ENCODE measurements around the gene TICAM2.

Gene TICAM2

DNA sequence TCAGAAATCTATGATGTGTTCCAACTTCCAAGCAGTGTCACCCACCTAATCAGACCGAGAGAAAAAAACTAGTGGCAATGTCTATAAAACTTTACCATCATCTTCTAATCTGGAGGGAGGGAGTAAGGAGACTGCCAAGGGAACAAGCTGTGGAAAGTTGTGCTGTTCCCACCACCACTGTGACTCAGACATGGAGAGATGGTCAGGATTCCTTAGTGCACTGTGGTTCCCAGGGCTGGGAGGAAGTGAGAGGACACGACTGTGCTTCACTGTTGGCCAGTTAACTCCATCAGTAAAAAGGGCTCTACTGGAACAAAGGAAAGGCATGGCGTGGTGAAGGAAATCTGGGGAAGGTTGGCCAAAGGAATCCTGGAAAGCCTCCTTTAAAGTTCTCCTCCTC, 18.8 kb downstream of the TICAM2 start:
- H3K27me3 ChIP-seq (ENCODE audit: low read depth, low read length), result no peaks in the 10 kb centered on the region
- no peak overlapping the region for H3K4me3 ChIP-seq (ENCODE audit: low read depth in 1 of 2, low read length in 2 of 2)
- peaks cover 0 to 4% of the 10 kb centered on the region in 2 donors for H3K4me1 ChIP-seq (ENCODE audit: control insufficient read depth in 1 of 2, insufficient read depth in 2 of 2, low read length in 2 of 2)
- no peak overlapping the region for H3K27ac ChIP-seq (ENCODE audit: low read length)
- no peaks in the 10 kb centered on the region for H3K36me3 ChIP-seq (ENCODE audit: control insufficient read depth in 1 of 2, insufficient read depth in 2 of 2, low read length in 2 of 2)
- H3K9me3 ChIP-seq (ENCODE audit: control insufficient read depth in 1 of 2, low read length in 2 of 2), result no peaks in the 10 kb centered on the region

DNA sequence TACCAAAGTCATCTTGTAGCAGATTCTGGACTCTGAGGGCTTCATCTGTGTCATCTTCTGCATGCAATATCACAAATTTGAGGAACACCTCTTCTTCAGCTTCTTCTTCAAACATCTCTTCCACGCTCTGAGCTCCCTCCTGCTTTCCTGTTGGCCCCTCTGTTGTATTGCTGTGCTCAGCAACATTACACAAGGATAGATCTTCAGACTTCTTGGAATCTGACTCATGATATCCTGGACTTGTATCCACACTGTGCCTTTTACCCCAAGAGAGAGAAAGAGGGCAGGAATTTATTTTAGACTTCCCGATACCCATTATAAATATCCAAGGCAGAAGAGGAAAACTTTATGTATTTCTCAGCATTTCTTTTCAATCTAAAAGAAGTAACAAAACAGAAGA, 21.3 kb downstream of the TICAM2 start:
- Histone ChIP-seq H3K9me3 (ENCODE audit: control insufficient read depth in 1 of 2, low read length in 2 of 2) (no peaks in the 10 kb centered on the region), H3K27me3 (ENCODE audit: low read depth, low read length) (no peaks in the 10 kb centered on the region), H3K4me1 (ENCODE audit: control insufficient read depth in 1 of 2, insufficient read depth in 2 of 2, low read length in 2 of 2) (no peaks in the 10 kb centered on the region), H3K4me3 (ENCODE audit: low read depth in 1 of 2, low read length in 2 of 2) (no peak overlapping the region), H3K36me3 (ENCODE audit: control insufficient read depth in 1 of 2, insufficient read depth in 2 of 2, low read length in 2 of 2) (peaks cover 0 to 4% of the 10 kb centered on the region in 2 donors), H3K27ac (ENCODE audit: low read length) (no peak overlapping the region)

DNA sequence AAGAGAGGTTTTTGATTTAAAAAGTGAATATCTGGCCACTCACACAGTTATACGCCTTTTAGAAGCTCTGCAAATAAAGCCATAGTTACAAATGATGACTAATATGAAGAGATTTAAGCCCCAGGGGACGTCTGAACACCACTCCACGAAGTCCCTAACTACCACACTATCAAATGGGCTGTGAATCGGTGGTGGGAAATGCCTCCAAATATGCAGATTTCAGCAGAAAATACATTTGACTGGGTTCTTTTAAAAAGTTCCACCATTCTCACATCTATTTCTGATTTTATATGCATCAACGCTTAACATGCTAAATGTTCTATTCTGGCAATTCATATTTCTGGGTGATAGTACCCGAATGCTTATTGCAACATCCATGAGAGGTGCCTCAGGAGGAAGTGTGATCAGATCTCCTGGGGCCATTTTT, 22.5 kb downstream of the TICAM2 start:
- no peaks in the 10 kb centered on the region for H3K4me1 ChIP-seq (ENCODE audit: control insufficient read depth in 1 of 2, insufficient read depth in 2 of 2, low read length in 2 of 2)
- H3K27me3 ChIP-seq (ENCODE audit: low read depth, low read length), result no peaks in the 10 kb centered on the region
- H3K9me3 ChIP-seq (ENCODE audit: control insufficient read depth in 1 of 2, low read length in 2 of 2), result no peaks in the 10 kb centered on the region
- no peak overlapping the region for H3K27ac ChIP-seq (ENCODE audit: low read length)
- no peak overlapping the region for H3K4me3 ChIP-seq (ENCODE audit: low read depth in 1 of 2, low read length in 2 of 2)
- H3K36me3 ChIP-seq (ENCODE audit: control insufficient read depth in 1 of 2, insufficient read depth in 2 of 2, low read length in 2 of 2), result peaks cover 0 to 4% of the 10 kb centered on the region in 2 donors

DNA sequence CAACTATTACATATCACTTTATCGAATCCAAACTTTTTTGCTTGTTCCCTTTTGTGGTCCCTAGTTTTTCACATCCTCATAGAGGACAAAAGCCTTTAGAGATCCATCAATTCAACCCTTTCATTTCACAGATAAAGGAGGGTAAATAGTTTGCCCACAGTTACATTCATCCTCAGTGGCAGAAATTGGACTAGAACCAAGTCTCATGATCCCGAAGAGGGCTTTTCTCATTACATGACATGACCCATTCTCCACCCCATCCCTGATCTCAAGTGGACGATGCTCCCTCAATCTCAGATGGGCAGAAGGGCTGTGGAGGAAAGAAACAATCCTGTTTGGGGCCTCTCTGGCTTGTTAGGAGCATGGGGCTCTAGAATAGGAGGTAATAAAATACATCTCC, 23.1 kb downstream of the TICAM2 start:
- H3K27me3 ChIP-seq (ENCODE audit: low read depth, low read length), result no peaks in the 10 kb centered on the region
- H3K27ac ChIP-seq (ENCODE audit: low read length), result no peak overlapping the region
- H3K36me3 ChIP-seq (ENCODE audit: control insufficient read depth in 1 of 2, insufficient read depth in 2 of 2, low read length in 2 of 2), result peaks cover 0 to 4% of the 10 kb centered on the region in 2 donors
- no peaks in the 10 kb centered on the region for H3K4me1 ChIP-seq (ENCODE audit: control insufficient read depth in 1 of 2, insufficient read depth in 2 of 2, low read length in 2 of 2)
- no peak overlapping the region for H3K4me3 ChIP-seq (ENCODE audit: low read depth in 1 of 2, low read length in 2 of 2)
- no peaks in the 10 kb centered on the region for H3K9me3 ChIP-seq (ENCODE audit: control insufficient read depth in 1 of 2, low read length in 2 of 2)

- H3K27ac ChIP-seq (ENCODE audit: low read length), result no peak overlapping the region
- no peaks in the 10 kb centered on the region for H3K4me1 ChIP-seq (ENCODE audit: control insufficient read depth in 1 of 2, insufficient read depth in 2 of 2, low read length in 2 of 2)
- H3K36me3 ChIP-seq (ENCODE audit: control insufficient read depth in 1 of 2, insufficient read depth in 2 of 2, low read length in 2 of 2), result peaks cover 0 to 4% of the 10 kb centered on the region in 2 donors
Measured at GRCh38 chr5:115578657-115579056, 23.6 kb downstream of the TICAM2 start.

GRCh38 chr5:115577741-115578140, 24.5 kb downstream of the TICAM2 start:
- Histone ChIP-seq H3K9me3 (ENCODE audit: control insufficient read depth in 1 of 2, low read length in 2 of 2) (no peaks in the 10 kb centered on the region), H3K27ac (ENCODE audit: low read length) (no peak overlapping the region), H3K36me3 (ENCODE audit: control insufficient read depth in 1 of 2, insufficient read depth in 2 of 2, low read length in 2 of 2) (peaks cover 0 to 4% of the 10 kb centered on the region in 2 donors)

More at GRCh38 chr5:115578657-115579056, 23.6 kb downstream of the TICAM2 start:
- Histone ChIP-seq H3K4me3 (ENCODE audit: low read depth in 1 of 2, low read length in 2 of 2) (no peak overlapping the region), H3K27me3 (ENCODE audit: low read depth, low read length) (no peaks in the 10 kb centered on the region), H3K9me3 (ENCODE audit: control insufficient read depth in 1 of 2, low read length in 2 of 2) (no peaks in the 10 kb centered on the region)

DNA sequence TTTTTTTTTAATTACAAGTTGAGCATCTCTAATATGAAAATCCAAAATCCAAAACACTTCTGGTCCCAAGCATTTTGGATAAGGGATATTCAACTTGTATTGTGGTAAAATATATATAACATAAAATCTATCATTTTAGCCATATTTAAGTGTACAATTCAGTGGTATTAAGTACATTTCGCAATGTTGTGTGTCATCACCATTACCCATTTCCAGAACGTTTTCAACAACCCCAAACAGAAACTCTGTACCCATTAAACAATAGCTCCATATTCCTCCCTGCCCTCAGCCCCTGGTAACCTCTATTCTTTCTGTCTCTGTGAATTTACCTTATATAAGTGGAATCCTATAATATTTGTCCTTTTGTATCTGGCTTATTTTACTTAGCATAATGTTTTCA, 24.9 kb downstream of the TICAM2 start:
- H3K27ac ChIP-seq (ENCODE audit: low read length), result no peak overlapping the region
- no peaks in the 10 kb centered on the region for H3K9me3 ChIP-seq (ENCODE audit: control insufficient read depth in 1 of 2, low read length in 2 of 2)
- no peaks in the 10 kb centered on the region for H3K4me1 ChIP-seq (ENCODE audit: control insufficient read depth in 1 of 2, insufficient read depth in 2 of 2, low read length in 2 of 2)
- no peaks in the 10 kb centered on the region for H3K27me3 ChIP-seq (ENCODE audit: low read depth, low read length)
- peaks cover 0 to 4% of the 10 kb centered on the region in 2 donors for H3K36me3 ChIP-seq (ENCODE audit: control insufficient read depth in 1 of 2, insufficient read depth in 2 of 2, low read length in 2 of 2)
- H3K4me3 ChIP-seq (ENCODE audit: low read depth in 1 of 2, low read length in 2 of 2), result no peak overlapping the region

More at GRCh38 chr5:115577741-115578140, 24.5 kb downstream of the TICAM2 start:
- Histone ChIP-seq H3K27me3 (ENCODE audit: low read depth, low read length) (no peaks in the 10 kb centered on the region), H3K4me3 (ENCODE audit: low read depth in 1 of 2, low read length in 2 of 2) (no peak overlapping the region), H3K4me1 (ENCODE audit: control insufficient read depth in 1 of 2, insufficient read depth in 2 of 2, low read length in 2 of 2) (no peaks in the 10 kb centered on the region)

DNA sequence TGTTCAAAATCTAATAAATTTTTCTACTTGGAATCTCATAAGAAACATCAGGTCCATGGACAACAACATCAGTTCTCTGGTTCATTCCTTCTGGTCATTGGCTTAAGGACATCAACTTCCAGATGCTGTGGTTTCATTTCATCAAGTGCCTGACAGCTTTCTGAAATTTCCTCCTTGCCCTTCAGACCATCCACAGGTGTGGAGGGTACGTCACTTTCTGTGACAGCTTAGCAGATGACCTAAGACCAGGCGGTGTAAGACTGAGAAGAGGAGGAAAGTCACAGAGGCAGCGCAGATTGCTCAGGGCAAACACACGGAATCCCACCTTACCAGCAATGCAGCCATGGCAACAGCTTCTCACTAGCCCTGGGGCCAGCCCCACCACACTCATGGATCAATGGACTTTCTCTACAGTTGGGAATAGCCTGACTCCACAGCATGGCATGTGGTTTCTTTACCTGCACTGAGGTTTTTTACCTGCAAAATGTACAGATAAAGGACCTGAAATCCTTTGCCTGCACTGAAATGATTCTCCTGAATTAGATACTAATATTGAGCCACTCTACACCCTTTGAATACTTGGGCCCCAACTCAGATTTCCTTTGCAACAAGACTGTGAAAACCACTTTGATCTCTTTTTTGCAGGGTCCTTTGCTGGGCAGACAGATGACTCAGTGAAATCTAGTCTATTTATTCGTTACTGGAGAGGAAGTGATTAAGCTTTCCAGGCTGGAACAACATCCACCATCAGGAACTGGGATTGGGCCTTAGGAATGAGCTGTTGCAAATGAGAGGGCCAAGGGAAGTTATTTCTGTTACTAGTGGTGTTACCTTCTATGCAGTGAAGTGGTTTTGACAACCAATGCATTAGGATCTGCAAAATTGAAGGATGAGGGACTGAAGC, 26.9 kb downstream of the TICAM2 start:
- Histone ChIP-seq H3K9me3 (ENCODE audit: control insufficient read depth in 1 of 2, low read length in 2 of 2) (no peaks in the 10 kb centered on the region), H3K4me3 (ENCODE audit: low read depth in 1 of 2, low read length in 2 of 2) (no peak overlapping the region), H3K27me3 (ENCODE audit: low read depth, low read length) (no peaks in the 10 kb centered on the region), H3K36me3 (ENCODE audit: control insufficient read depth in 1 of 2, insufficient read depth in 2 of 2, low read length in 2 of 2) (peaks cover 0 to 4% of the 10 kb centered on the region in 2 donors), H3K27ac (ENCODE audit: low read length) (no peak overlapping the region), H3K4me1 (ENCODE audit: control insufficient read depth in 1 of 2, insufficient read depth in 2 of 2, low read length in 2 of 2) (no peaks in the 10 kb centered on the region)

- Histone ChIP-seq H3K9me3 (ENCODE audit: control insufficient read depth in 1 of 2, low read length in 2 of 2) (no peaks in the 10 kb centered on the region), H3K4me1 (ENCODE audit: control insufficient read depth in 1 of 2, insufficient read depth in 2 of 2, low read length in 2 of 2) (no peaks in the 10 kb centered on the region), H3K36me3 (ENCODE audit: control insufficient read depth in 1 of 2, insufficient read depth in 2 of 2, low read length in 2 of 2) (peaks cover 0 to 4% of the 10 kb centered on the region in 2 donors), H3K4me3 (ENCODE audit: low read depth in 1 of 2, low read length in 2 of 2) (no peak overlapping the region), H3K27me3 (ENCODE audit: low read depth, low read length) (no peaks in the 10 kb centered on the region), H3K27ac (ENCODE audit: low read length) (no peak overlapping the region)
Measured at GRCh38 chr5:115573133-115573532, 29.1 kb downstream of the TICAM2 start.

DNA sequence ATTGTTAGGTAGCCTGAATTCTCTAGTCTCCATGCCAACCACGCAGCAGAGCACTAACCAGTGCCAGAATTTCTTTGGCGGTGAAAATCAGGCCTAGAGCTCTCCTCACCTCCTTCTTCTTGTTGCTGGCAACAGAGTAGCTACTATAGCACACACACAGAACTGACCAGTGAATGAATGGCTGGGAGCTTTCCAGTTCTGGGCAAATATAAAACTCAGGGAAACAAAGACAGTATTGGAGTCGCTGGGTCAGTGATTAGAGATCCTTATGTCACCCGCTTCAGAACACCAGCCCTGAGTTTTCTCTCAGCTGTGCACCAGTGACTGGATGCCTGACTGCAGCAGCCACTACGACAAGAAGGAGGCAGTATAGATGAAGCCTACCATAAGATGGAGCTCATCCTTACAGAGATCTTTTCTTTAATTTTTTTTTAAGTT, 30.8 kb downstream of the TICAM2 start:
- no peak overlapping the region for H3K27ac ChIP-seq (ENCODE audit: low read length)

DNA sequence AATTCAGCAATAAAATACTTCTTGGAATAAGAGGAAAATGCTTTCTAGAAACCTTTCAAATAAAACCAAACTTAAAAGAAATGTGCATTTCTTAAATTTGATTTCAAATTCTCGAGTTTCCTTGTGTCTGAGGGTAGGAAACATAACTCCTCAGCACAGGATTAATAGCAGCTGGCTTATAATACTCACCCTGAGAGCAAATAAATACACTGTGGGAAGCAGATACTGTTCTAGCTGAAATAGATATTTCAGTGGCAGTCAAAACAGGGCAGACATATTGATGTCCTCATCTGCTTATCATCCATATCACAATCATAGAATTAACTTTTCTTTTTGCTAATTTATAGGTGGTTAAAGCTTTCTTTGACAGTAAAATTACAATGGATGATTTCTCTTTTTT, 33.6 kb downstream of the TICAM2 start:
- no peak overlapping the region for H3K27ac ChIP-seq (ENCODE audit: low read length)
- no peaks in the 10 kb centered on the region for H3K36me3 ChIP-seq (ENCODE audit: control insufficient read depth in 1 of 2, insufficient read depth in 2 of 2, low read length in 2 of 2)
- H3K4me1 ChIP-seq (ENCODE audit: control insufficient read depth in 1 of 2, insufficient read depth in 2 of 2, low read length in 2 of 2), result no peaks in the 10 kb centered on the region
- H3K4me3 ChIP-seq (ENCODE audit: low read depth in 1 of 2, low read length in 2 of 2), result no peak overlapping the region
- no peaks in the 10 kb centered on the region for H3K9me3 ChIP-seq (ENCODE audit: control insufficient read depth in 1 of 2, low read length in 2 of 2)
- H3K27me3 ChIP-seq (ENCODE audit: low read depth, low read length), result no peaks in the 10 kb centered on the region

More for the DNA sequence above, 30.8 kb downstream of the TICAM2 start:
- Histone ChIP-seq H3K4me1 (ENCODE audit: control insufficient read depth in 1 of 2, insufficient read depth in 2 of 2, low read length in 2 of 2) (no peaks in the 10 kb centered on the region), H3K4me3 (ENCODE audit: low read depth in 1 of 2, low read length in 2 of 2) (no peak overlapping the region), H3K9me3 (ENCODE audit: control insufficient read depth in 1 of 2, low read length in 2 of 2) (no peaks in the 10 kb centered on the region), H3K27me3 (ENCODE audit: low read depth, low read length) (no peaks in the 10 kb centered on the region), H3K36me3 (ENCODE audit: control insufficient read depth in 1 of 2, insufficient read depth in 2 of 2, low read length in 2 of 2) (no peaks in the 10 kb centered on the region)

Data from muscle layer of duodenum (tissue), 2 donors.